ENCODE results near the gene IL3. TPM values are rescaled to one million over a fixed set of nuclear protein-coding genes. Genes with fewer than 3 reads are reported as not detected.
A peak's percentile ranks its signal among the peaks of the same experiment; 100 is the strongest.

The IL3 gene
- total and polyA plus RNA-seq, 9 of the 15 experiments (the other 6 are each of a cell fraction or from before 2014, with no cell fraction given), result not detected

DNA sequence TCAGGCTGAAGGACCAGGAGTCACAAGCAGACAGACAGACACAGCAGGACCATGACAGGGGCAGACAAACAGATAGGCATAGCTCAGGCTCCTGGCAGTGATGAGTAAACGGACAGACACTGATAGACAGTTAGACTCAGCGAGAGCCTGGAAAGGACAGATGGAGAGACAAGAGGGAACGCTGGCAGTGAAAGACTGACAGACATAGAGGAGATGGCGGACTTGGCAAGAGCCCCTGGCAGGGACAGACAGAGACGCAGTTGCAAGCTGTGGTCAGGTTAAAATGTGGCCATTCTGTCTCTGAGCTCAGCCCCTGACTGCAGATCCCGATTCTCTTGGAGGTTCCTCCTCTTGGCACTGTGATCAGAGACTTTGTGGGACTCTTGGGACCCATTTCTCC lies 26.7 kb downstream of the IL3 start (continued):
- TF ChIP-seq, protein P1, sequence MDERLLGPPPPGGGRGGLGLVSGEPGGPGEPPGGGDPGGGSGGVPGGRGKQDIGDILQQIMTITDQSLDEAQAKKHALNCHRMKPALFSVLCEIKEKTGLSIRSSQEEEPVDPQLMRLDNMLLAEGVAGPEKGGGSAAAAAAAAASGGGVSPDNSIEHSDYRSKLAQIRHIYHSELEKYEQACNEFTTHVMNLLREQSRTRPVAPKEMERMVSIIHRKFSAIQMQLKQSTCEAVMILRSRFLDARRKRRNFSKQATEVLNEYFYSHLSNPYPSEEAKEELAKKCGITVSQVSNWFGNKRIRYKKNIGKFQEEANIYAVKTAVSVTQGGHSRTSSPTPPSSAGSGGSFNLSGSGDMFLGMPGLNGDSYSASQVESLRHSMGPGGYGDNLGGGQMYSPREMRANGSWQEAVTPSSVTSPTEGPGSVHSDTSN (CRISPR knock-in tag; IDR thresholded peaks at IDR 0.05; ENCODE audit: low read depth), result no peak
- TF ChIP-seq, protein P1 (tag; conservative IDR thresholded peaks at IDR 0.05; ENCODE audit: low read depth), result peak; percentile 37; the same call in 1 of the 2 replicates
- TF ChIP-seq CC2D1A (IDR thresholded peaks at IDR 0.05) (no peak), NFXL1 (CRISPR knock-in tag; IDR thresholded peaks at IDR 0.05) (no peak), MYBL2 (IDR thresholded peaks at IDR 0.05; ENCODE audit: low read depth) (no peak), MYBL2 (CRISPR knock-in tag; IDR thresholded peaks at IDR 0.05; ENCODE audit: borderline replicate concordance) (no peak), DACH1 (IDR thresholded peaks at IDR 0.05; ENCODE audit: partially characterized antibody) (no peak), ZFP1 (CRISPR knock-in tag; IDR thresholded peaks at IDR 0.05) (no peak), ATF7 (IDR thresholded peaks at IDR 0.05) (no peak), TAL1 (IDR thresholded peaks at IDR 0.05) (no peak), TAF9B (IDR thresholded peaks at IDR 0.05; ENCODE audit: partially characterized antibody) (no peak), BCOR (IDR thresholded peaks at IDR 0.05) (no peak), SMARCE1 (IDR thresholded peaks at IDR 0.05) (no peak), HNRNPL (IDR thresholded peaks at IDR 0.05; ENCODE audit: low read depth, low read length) (no peak)
- TF ChIP-seq, protein P2, sequence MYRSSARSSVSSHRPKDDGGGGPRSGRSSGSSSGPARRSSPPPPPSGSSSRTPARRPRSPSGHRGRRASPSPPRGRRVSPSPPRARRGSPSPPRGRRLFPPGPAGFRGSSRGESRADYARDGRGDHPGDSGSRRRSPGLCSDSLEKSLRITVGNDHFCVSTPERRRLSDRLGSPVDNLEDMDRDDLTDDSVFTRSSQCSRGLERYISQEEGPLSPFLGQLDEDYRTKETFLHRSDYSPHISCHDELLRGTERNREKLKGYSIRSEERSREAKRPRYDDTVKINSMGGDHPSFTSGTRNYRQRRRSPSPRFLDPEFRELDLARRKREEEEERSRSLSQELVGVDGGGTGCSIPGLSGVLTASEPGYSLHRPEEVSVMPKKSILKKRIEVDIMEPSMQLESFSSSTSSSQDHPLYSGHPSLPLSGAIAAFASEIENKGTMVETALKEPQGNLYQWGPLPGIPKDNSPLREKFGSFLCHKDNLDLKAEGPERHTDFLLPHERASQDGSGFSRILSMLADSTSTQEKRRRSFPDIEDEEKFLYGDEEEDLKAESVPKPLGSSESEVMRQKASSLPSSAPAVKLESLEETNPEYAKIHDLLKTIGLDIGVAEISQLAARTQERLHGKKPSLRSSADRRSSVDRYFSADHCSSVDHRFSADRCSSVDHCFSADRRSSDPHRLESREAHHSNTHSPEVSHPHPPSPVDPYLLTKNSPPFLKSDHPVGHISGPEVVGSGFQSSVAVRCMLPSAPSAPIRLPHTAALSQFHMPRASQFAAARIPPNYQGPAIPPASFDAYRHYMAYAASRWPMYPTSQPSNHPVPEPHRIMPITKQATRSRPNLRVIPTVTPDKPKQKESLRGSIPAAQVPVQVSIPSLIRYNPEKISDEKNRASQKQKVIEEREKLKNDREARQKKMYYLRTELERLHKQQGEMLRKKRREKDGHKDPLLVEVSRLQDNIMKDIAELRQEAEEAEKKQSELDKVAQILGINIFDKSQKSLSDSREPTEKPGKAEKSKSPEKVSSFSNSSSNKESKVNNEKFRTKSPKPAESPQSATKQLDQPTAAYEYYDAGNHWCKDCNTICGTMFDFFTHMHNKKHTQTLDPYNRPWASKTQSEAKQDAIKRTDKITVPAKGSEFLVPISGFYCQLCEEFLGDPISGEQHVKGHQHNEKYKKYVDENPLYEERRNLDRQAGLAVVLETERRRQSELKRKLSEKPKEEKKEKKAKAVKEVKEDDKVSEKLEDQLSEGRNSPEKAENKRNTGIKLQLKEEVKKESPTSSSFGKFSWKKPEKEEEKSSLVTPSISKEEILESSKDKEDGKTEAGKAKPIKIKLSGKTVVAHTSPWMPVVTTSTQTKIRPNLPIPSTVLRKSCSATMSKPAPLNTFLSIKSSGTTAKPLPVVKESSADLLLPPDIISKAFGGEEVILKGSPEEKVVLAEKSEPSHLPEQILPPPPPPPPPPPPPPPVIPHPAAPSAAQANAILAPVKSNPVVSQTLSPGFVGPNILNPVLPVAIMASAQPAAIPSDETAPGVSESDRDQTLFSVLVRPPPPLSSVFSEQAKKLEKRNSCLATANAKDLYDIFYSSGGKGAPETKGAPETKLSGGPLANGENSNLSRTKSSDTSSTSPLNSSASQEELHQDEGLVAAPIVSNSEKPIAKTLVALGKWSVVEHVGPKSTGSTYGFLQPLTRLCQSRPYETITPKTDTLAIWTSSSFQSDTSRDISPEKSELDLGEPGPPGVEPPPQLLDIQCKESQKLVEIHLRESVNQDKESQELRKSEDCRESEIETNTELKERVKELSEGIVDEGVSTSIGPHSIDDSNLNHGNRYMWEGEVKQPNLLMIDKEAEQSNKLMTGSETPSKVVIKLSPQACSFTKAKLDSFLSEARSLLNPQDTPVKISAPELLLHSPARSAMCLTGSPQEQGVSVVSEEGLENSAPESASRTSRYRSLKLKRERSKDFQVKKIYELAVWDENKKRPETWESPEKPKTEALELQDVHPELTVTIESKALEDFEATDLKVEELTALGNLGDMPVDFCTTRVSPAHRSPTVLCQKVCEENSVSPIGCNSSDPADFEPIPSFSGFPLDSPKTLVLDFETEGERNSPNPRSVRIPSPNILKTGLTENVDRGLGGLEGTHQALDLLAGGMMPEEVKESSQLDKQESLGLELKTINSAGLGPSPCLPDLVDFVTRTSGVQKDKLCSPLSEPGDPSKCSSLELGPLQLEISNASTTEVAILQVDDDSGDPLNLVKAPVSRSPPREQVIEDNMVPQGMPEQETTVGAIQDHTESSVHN (IDR thresholded peaks at IDR 0.05; ENCODE audit: borderline replicate concordance in 1 of 2, low read depth in 1 of 2), result no peak
- TF ChIP-seq, protein P3, sequence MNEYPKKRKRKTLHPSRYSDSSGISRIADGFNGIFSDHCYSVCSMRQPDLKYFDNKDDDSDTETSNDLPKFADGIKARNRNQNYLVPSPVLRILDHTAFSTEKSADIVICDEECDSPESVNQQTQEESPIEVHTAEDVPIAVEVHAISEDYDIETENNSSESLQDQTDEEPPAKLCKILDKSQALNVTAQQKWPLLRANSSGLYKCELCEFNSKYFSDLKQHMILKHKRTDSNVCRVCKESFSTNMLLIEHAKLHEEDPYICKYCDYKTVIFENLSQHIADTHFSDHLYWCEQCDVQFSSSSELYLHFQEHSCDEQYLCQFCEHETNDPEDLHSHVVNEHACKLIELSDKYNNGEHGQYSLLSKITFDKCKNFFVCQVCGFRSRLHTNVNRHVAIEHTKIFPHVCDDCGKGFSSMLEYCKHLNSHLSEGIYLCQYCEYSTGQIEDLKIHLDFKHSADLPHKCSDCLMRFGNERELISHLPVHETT (CRISPR knock-in tag; conservative IDR thresholded peaks at IDR 0.05 in 1 of 2, IDR thresholded peaks at IDR 0.05 in 1 of 2), result no peak
- TF ChIP-seq, protein P4, sequence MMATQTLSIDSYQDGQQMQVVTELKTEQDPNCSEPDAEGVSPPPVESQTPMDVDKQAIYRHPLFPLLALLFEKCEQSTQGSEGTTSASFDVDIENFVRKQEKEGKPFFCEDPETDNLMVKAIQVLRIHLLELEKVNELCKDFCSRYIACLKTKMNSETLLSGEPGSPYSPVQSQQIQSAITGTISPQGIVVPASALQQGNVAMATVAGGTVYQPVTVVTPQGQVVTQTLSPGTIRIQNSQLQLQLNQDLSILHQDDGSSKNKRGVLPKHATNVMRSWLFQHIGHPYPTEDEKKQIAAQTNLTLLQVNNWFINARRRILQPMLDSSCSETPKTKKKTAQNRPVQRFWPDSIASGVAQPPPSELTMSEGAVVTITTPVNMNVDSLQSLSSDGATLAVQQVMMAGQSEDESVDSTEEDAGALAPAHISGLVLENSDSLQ (IDR thresholded peaks at IDR 0.05), result peak; percentile 37; the same call in 1 of the 2 replicates

Data from K562 (cell line).